Measurements from ENCODE around the gene SPCS3.
A peak's percentile ranks its signal among the peaks of the same experiment; 100 is the strongest.
"Not testable (repeated sequence)": the region's sequence is repeated elsewhere in the genome, so short reads cannot be mapped to it uniquely, and the experiment has no call there.

The SPCS3 gene

DNA sequence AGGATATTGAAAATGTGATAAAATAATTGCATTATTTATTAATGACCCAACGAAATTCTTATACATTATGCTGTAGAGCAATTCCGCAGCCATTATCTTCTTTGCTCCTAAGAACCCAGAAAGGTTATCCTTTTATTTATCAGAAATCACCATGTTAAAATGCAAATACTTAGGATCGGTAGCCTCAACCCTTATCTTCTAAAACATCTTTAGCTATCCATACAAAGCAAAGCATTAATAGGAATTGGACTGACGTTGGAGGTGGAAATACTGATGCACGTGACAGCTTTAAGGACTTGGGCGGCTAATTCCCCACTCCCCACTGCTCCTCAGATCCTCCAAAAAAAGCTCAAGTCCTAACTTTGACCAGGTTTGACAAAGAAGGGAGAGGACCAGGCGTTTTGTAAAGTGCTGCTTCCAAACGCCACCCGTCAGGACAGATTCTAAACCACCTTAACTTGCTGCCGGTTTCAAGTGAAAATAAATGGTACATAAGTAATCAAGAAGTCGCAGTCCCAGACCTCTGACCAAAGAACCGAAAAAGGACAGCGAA lies 539 bp upstream of the SPCS3 start:
- no peak for TF ChIP-seq CTCF (IDR thresholded peaks at IDR 0.05; ENCODE audit: low read depth, low read length)
- no peak for DNase-seq (ENCODE audit: extremely low read depth, low read depth)

- peak; percentile 48 for DNase-seq (ENCODE audit: extremely low read depth, low read depth)
- TF ChIP-seq CTCF (IDR thresholded peaks at IDR 0.05; ENCODE audit: low read depth, low read length) = no peak
These were observed 692 bp downstream of the SPCS3 start for GRCh38 chr4:176320340-176320975.

GRCh38 chr4:176320976-176321361 lies 1.2 kb downstream of the SPCS3 start:
- no peak for TF ChIP-seq CTCF (IDR thresholded peaks at IDR 0.05; ENCODE audit: low read depth, low read length)
- DNase-seq (ENCODE audit: extremely low read depth, low read depth) = no peak

- no peak for DNase-seq (ENCODE audit: extremely low read depth, low read depth)
- no peak for TF ChIP-seq CTCF (IDR thresholded peaks at IDR 0.05; ENCODE audit: low read depth, low read length)
These were observed 1.8 kb downstream of the SPCS3 start for GRCh38 chr4:176321589-176321988.

GRCh38 chr4:176323511-176324160 lies 3.9 kb downstream of the SPCS3 start:
- DNase-seq (ENCODE audit: extremely low read depth, low read depth) = no peak
- no peak for TF ChIP-seq CTCF (IDR thresholded peaks at IDR 0.05; ENCODE audit: low read depth, low read length)

GRCh38 chr4:176324876-176325275 lies 5.1 kb downstream of the SPCS3 start:
- not testable (repeated sequence) for DNase-seq (ENCODE audit: extremely low read depth, low read depth)

DNA sequence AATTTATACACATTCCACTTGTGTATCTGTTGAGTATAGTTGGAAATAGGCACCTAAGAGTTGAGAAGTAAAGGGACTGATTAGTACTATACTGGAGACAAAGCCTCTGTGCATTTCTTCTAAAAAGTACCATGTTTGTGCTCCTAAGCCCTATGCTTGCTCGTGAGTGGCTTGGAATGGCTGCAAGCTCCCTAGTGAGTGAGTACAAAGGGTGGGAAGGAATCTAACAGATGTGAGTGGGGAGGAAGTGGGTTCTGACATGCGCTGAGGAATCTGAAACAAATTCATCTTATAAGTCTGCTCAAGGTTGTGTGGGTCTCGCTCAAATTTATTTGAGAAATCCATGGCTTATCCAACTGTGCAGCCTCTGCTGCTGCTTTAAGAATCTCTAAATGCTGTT lies 13.3 kb downstream of the SPCS3 start:
- no peak for DNase-seq (ENCODE audit: extremely low read depth, low read depth)
- TF ChIP-seq CTCF (IDR thresholded peaks at IDR 0.05; ENCODE audit: low read depth, low read length) = no peak
